HL-60 (cell line): ENCODE measurements around the gene WDR70.

ENCODE experiments used
- DNase-seq, 2 experiments: peaks; one replicate each; pipeline ENCODE4 v3.0.0-alpha.2; 2010 to 2020; ENCODE audit warnings: low read depth in 1 of 2, low spot score in 1 of 2
- H3K27ac ChIP-seq: fragments of 250-450 bp; sonication (Bioruptor Pico); replicated peaks from 2 replicates; pipeline ENCODE4 v1.5.1; 2020; ENCODE audit warnings: mild to moderate bottlenecking, moderate library complexity
- H3K27me3 ChIP-seq: fragments of 250-450 bp; sonication (Bioruptor Pico); 2 replicates; pipeline ENCODE4 v1.5.1; 2021; ENCODE audit warnings: mild to moderate bottlenecking, moderate library complexity; ENCODE audit not compliant: insufficient read depth, poor library complexity, severe bottlenecking
- H3K4me3 ChIP-seq: replicated peaks from 2 replicates; pipeline ENCODE4 v1.5.1; 2011; ENCODE audit warnings: mild to moderate bottlenecking, control low read depth, low read length; ENCODE audit not compliant: insufficient read depth
- GABPA ChIP-seq: IDR thresholded peaks from 2 replicates; pipeline ENCODE4 v1.6.1; 2012; ENCODE audit warnings: low read depth
- POLR2AphosphoS5 ChIP-seq: IDR thresholded peaks from 2 replicates; pipeline ENCODE4 v1.6.1; 2012; ENCODE audit warnings: low read depth
- SPI1 ChIP-seq: IDR thresholded peaks from 2 replicates; pipeline ENCODE4 v1.6.1; 2012; ENCODE audit warnings: low read depth, mild to moderate bottlenecking, borderline replicate concordance
- TF ChIP-seq, protein P1 (sequence below): IDR thresholded peaks from 2 replicates; pipeline ENCODE4 v1.6.1; 2012; ENCODE audit warnings: low read depth; ENCODE audit not compliant: insufficient replicate concordance
- TF ChIP-seq, protein P2 (sequence below): IDR thresholded peaks from one replicate; pipeline ENCODE4 v1.5.1; 2011; ENCODE audit warnings: low read length, control low read depth, inconsistent platforms; ENCODE audit not compliant: insufficient read depth

Gene WDR70

GRCh38 chr5:37710965-37711364 lies 331.8 kb downstream of the WDR70 start:
- no peak overlapping the region for H3K4me3 ChIP-seq
- H3K27ac ChIP-seq: no peak overlapping the region
- no peak for DNase-seq
- TF ChIP-seq, protein P1, sequence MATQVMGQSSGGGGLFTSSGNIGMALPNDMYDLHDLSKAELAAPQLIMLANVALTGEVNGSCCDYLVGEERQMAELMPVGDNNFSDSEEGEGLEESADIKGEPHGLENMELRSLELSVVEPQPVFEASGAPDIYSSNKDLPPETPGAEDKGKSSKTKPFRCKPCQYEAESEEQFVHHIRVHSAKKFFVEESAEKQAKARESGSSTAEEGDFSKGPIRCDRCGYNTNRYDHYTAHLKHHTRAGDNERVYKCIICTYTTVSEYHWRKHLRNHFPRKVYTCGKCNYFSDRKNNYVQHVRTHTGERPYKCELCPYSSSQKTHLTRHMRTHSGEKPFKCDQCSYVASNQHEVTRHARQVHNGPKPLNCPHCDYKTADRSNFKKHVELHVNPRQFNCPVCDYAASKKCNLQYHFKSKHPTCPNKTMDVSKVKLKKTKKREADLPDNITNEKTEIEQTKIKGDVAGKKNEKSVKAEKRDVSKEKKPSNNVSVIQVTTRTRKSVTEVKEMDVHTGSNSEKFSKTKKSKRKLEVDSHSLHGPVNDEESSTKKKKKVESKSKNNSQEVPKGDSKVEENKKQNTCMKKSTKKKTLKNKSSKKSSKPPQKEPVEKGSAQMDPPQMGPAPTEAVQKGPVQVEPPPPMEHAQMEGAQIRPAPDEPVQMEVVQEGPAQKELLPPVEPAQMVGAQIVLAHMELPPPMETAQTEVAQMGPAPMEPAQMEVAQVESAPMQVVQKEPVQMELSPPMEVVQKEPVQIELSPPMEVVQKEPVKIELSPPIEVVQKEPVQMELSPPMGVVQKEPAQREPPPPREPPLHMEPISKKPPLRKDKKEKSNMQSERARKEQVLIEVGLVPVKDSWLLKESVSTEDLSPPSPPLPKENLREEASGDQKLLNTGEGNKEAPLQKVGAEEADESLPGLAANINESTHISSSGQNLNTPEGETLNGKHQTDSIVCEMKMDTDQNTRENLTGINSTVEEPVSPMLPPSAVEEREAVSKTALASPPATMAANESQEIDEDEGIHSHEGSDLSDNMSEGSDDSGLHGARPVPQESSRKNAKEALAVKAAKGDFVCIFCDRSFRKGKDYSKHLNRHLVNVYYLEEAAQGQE: no peak
- TF ChIP-seq GABPA: no peak
- H3K27me3 ChIP-seq: no peaks in the 10 kb centered on the region

DNA sequence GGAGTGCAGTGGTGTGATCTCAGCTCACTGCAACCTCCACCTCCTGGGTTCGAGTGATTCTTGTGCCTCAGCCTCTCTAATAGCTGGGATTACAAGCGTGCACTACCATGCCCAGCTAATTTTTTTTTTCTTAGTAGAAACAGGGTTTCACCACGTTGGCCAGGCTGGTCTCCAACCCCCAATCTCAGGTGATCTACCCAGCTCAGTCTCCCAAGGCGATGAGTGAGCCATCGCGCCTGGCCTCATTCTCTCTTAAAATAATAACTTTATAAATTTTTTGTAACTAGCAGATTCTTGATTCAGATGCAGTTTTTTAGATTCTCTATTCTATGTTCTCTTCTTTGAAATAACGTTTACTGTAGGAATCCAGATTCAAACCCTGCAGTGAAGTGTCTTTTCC lies 333.6 kb downstream of the WDR70 start:
- no peak for DNase-seq
- no peak overlapping the region for H3K27ac ChIP-seq
- no peaks in the 10 kb centered on the region for H3K27me3 ChIP-seq
- TF ChIP-seq, protein P1: no peak
- TF ChIP-seq SPI1 (no peak), GABPA (no peak), POLR2AphosphoS5 (no peak)
- TF ChIP-seq, protein P2, sequence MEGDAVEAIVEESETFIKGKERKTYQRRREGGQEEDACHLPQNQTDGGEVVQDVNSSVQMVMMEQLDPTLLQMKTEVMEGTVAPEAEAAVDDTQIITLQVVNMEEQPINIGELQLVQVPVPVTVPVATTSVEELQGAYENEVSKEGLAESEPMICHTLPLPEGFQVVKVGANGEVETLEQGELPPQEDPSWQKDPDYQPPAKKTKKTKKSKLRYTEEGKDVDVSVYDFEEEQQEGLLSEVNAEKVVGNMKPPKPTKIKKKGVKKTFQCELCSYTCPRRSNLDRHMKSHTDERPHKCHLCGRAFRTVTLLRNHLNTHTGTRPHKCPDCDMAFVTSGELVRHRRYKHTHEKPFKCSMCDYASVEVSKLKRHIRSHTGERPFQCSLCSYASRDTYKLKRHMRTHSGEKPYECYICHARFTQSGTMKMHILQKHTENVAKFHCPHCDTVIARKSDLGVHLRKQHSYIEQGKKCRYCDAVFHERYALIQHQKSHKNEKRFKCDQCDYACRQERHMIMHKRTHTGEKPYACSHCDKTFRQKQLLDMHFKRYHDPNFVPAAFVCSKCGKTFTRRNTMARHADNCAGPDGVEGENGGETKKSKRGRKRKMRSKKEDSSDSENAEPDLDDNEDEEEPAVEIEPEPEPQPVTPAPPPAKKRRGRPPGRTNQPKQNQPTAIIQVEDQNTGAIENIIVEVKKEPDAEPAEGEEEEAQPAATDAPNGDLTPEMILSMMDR: no peak
- H3K4me3 ChIP-seq: no peak overlapping the region

DNA sequence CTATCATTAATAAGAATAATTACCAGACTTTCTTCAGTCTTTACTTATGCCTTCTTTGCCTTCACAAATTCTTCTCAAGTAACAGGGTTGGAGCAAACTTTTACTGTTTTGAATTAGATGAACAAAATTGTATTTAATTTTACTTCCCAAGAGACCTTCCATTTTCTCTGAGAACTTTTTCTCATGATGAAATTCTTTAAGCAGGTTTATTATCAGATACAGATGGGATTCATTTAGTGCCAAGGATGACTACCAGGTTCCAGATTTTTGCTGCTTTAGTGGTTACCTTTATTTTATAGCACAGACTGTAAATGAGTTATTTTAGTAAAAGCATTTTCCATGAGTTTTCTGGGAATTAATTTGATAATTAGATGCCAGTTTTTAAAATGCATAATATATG lies 335.6 kb downstream of the WDR70 start:
- H3K4me3 ChIP-seq: no peak overlapping the region
- DNase-seq: no peak
- H3K27ac ChIP-seq: no peak overlapping the region
- H3K27me3 ChIP-seq: no peaks in the 10 kb centered on the region
- TF ChIP-seq POLR2AphosphoS5 (no peak), SPI1 (no peak), GABPA (no peak)
- TF ChIP-seq, protein P2: no peak
- TF ChIP-seq, protein P1: no peak

- Histone ChIP-seq H3K27me3 (no peaks in the 10 kb centered on the region), H3K27ac (no peak overlapping the region), H3K4me3 (no peak overlapping the region)
- DNase-seq: no peak
- TF ChIP-seq SPI1: no peak
- TF ChIP-seq, protein P2: no peak
- no peak for TF ChIP-seq POLR2AphosphoS5
- TF ChIP-seq GABPA: no peak
- TF ChIP-seq, protein P1: no peak
Observed at GRCh38 chr5:37715361-37715760, 336.2 kb downstream of the WDR70 start.
